Measurements from ENCODE around the gene ZC3H7B.

GRCh38 chr22:41367039-41367679 is 65.8 kb downstream of the ZC3H7B start:
- TF ChIP-seq CTCF (IDR thresholded peaks at IDR 0.05; ENCODE audit: insufficient read depth, low read depth, low read length) (no peak), EZH2 (IDR thresholded peaks at IDR 0.05; ENCODE audit: insufficient read depth, low read length) (no peak)
